Measurements from ENCODE around the gene CAAP1. TPM values are rescaled to one million over a fixed set of nuclear protein-coding genes. Genes with fewer than 3 reads are reported as not detected.

The CAAP1 gene
- total RNA-seq, 2 donors from 2014 or later = 25.1 to 41.6 TPM

DNA sequence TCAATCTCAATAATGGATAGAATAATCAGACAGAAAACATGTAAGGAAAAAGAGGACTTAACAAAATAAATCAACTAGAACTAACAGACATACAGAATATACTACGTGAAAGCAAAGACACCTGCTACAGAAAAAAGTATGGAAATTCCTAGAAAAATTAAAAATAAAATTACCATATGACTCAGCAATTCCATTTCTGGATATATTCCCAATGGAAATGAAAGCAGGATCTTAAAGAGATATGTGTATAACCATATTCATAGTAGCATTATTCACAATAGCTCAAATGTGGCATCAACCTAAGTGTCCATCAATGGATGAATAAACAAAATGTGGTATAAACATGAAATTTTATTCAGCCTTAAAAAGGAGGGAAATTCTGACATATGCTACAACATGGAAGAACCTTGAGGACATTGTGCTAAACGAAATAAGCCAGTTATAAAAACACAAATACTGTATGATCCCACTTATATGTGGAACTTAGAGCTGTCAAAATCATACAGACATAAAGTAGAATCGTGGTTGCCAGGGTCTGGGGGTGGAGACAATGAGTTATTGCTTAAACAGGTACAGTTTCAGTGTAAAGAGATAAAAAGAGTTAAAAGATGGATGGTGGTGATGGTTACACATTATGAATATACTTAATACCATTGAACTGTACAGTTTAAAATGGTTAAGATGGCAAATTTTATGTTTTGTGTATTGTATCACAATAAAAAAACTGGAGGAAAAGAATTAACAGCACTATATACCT lies 47.5 kb upstream of the CAAP1 start:
- H3K9ac ChIP-seq (ENCODE audit: extremely low read depth, low read length, poor library complexity, severe bottlenecking) = no peak overlapping the region
- peaks cover 21% of the 10 kb centered on the region for H3K36me3 ChIP-seq (ENCODE audit: control insufficient read depth, insufficient read depth, low read length)
- DNase-seq = no peak
- H3K4me3 ChIP-seq (ENCODE audit: low read length) = no peak overlapping the region
- no peaks in the 10 kb centered on the region for H3K27me3 Mint-ChIP-seq (ENCODE audit: insufficient read depth)
- H3K9me3 Mint-ChIP-seq = peaks cover 4% of the 10 kb centered on the region
- no peaks in the 10 kb centered on the region for H3K4me1 ChIP-seq (ENCODE audit: control insufficient read depth, insufficient read depth, low read length)
- WGBS, 2 experiments (ENCODE audit: insufficient coverage in 1 of 2, insufficient read length in 1 of 2) = 97% methylated on average over 3 of the region's 3 CpGs; no CpG with 5 or more reads in 1 of the 2 experiments
- TF ChIP-seq, protein P1, sequence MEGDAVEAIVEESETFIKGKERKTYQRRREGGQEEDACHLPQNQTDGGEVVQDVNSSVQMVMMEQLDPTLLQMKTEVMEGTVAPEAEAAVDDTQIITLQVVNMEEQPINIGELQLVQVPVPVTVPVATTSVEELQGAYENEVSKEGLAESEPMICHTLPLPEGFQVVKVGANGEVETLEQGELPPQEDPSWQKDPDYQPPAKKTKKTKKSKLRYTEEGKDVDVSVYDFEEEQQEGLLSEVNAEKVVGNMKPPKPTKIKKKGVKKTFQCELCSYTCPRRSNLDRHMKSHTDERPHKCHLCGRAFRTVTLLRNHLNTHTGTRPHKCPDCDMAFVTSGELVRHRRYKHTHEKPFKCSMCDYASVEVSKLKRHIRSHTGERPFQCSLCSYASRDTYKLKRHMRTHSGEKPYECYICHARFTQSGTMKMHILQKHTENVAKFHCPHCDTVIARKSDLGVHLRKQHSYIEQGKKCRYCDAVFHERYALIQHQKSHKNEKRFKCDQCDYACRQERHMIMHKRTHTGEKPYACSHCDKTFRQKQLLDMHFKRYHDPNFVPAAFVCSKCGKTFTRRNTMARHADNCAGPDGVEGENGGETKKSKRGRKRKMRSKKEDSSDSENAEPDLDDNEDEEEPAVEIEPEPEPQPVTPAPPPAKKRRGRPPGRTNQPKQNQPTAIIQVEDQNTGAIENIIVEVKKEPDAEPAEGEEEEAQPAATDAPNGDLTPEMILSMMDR (conservative IDR thresholded peaks at IDR 0.05) = no peak
- H3K4me1 Mint-ChIP-seq = peaks cover 7% of the 10 kb centered on the region
- no peak overlapping the region for H3K27ac Mint-ChIP-seq
- peaks cover 19% of the 10 kb centered on the region for H3K9me3 ChIP-seq (ENCODE audit: control insufficient read depth, low read length)
- H3K4me3 Mint-ChIP-seq = no peak overlapping the region
- H3K27ac ChIP-seq (ENCODE audit: low read depth, low read length) = no peak overlapping the region
- no peaks in the 10 kb centered on the region for H3K27me3 ChIP-seq (ENCODE audit: control insufficient read depth, insufficient read depth, low read length, poor library complexity, severe bottlenecking)
- peaks cover 17% of the 10 kb centered on the region for H3K36me3 Mint-ChIP-seq (ENCODE audit: low read depth)

DNA sequence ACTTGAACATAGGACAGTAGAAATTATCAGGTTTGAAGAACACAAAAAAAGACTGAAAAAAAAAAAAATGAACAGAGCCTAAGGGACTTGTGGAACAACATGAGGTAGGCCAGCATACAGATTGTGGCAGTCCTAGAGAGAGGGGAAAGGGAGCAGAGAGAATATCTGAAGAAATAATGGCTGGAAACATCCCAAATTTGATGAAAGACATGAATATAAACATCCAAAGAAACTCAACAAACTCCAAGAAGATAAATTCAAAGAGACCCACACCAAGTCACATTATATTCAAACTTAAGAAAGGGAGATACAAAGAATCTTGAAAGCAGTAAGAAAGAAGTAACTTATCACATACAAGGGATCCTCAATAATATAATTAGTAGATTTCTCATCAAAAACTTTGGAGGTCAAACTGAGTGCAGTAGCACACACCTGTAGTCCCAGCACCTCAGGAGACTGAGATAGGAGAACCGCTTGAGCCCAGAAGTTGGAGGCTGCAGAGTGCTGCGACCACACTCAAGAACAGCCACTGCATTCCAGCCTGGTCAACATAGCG lies 45.3 kb upstream of the CAAP1 start:
- no peaks in the 10 kb centered on the region for H3K27me3 Mint-ChIP-seq (ENCODE audit: insufficient read depth)
- 95 to 100% methylated on average over 3 of the region's 3 CpGs for WGBS, 2 experiments (ENCODE audit: insufficient coverage in 1 of 2, insufficient read length in 1 of 2)

DNA sequence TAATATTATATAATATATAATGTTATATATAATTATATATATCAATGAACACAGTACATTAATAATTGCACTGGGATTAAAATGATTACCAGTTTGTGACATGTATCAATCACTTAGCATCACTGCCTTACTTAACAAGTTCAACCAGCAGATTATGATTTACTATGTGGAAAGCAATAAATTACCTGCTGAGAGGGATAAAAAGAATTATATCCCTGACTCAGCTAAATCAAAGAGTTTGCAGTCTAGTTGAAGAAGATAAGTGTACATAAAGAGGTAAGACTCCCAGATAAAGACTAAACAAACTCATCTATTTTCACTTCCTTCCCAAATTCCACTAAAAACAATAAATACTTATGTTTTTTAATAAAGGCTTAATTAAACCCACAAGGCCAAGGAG lies 43.2 kb upstream of the CAAP1 start:
- H3K27me3 Mint-ChIP-seq (ENCODE audit: insufficient read depth) = no peaks in the 10 kb centered on the region
- H3K9me3 Mint-ChIP-seq = peaks cover 4% of the 10 kb centered on the region
- TF ChIP-seq, protein P1 (conservative IDR thresholded peaks at IDR 0.05) = no peak
- no peak overlapping the region for H3K4me3 Mint-ChIP-seq
- peaks cover 34% of the 10 kb centered on the region for H3K36me3 Mint-ChIP-seq (ENCODE audit: low read depth)
- Histone ChIP-seq H3K4me1 (ENCODE audit: control insufficient read depth, insufficient read depth, low read length) (no peaks in the 10 kb centered on the region), H3K9me3 (ENCODE audit: control insufficient read depth, low read length) (peaks cover 19% of the 10 kb centered on the region), H3K27ac (ENCODE audit: low read depth, low read length) (no peak overlapping the region), H3K27me3 (ENCODE audit: control insufficient read depth, insufficient read depth, low read length, poor library complexity, severe bottlenecking) (no peaks in the 10 kb centered on the region), H3K4me3 (ENCODE audit: low read length) (no peak overlapping the region), H3K9ac (ENCODE audit: extremely low read depth, low read length, poor library complexity, severe bottlenecking) (no peak overlapping the region), H3K36me3 (ENCODE audit: control insufficient read depth, insufficient read depth, low read length) (peaks cover 44% of the 10 kb centered on the region)
- H3K27ac Mint-ChIP-seq = peak overlapping the region; percentile 90
- peaks cover 7% of the 10 kb centered on the region for H3K4me1 Mint-ChIP-seq
- DNase-seq = no peak

More for the DNA sequence above, 45.3 kb upstream of the CAAP1 start:
- no peak overlapping the region for H3K4me3 Mint-ChIP-seq
- no peaks in the 10 kb centered on the region for H3K27me3 ChIP-seq (ENCODE audit: control insufficient read depth, insufficient read depth, low read length, poor library complexity, severe bottlenecking)
- no peak overlapping the region for H3K27ac Mint-ChIP-seq
- peaks cover 17% of the 10 kb centered on the region for H3K36me3 Mint-ChIP-seq (ENCODE audit: low read depth)
- no peak overlapping the region for H3K4me3 ChIP-seq (ENCODE audit: low read length)
- H3K9me3 Mint-ChIP-seq = peaks cover 4% of the 10 kb centered on the region
- TF ChIP-seq, protein P1 (conservative IDR thresholded peaks at IDR 0.05) = no peak
- DNase-seq = no peak
- peaks cover 29% of the 10 kb centered on the region for H3K36me3 ChIP-seq (ENCODE audit: control insufficient read depth, insufficient read depth, low read length)
- no peaks in the 10 kb centered on the region for H3K4me1 ChIP-seq (ENCODE audit: control insufficient read depth, insufficient read depth, low read length)
- peaks cover 7% of the 10 kb centered on the region for H3K4me1 Mint-ChIP-seq
- no peak overlapping the region for H3K9ac ChIP-seq (ENCODE audit: extremely low read depth, low read length, poor library complexity, severe bottlenecking)
- peaks cover 19% of the 10 kb centered on the region for H3K9me3 ChIP-seq (ENCODE audit: control insufficient read depth, low read length)
- H3K27ac ChIP-seq (ENCODE audit: low read depth, low read length) = no peak overlapping the region
